ENCODE measurements around the gene STXBP3. TPM values are rescaled to one million over a fixed set of nuclear protein-coding genes. Genes with fewer than 3 reads are reported as not detected.
A peak's percentile ranks its signal among the peaks of the same experiment; 100 is the strongest.

STXBP3 gene
- total and polyA plus RNA-seq, 2 of the 4 experiments (the other 2 are of a cell fraction) = 19.1 to 19.7 TPM

- H2AFZ ChIP-seq (replicated peaks; ENCODE audit: low read length, poor library complexity) = peak overlapping the region; percentile 18
Measured at GRCh38 chr1:108814343-108815125, 68.1 kb downstream of the STXBP3 start.

More at GRCh38 chr1:108814343-108815125, 68.1 kb downstream of the STXBP3 start:
- ATAC-seq (ENCODE audit: low read depth) (no peak), DNase-seq (peak; percentile 38)
- Histone ChIP-seq H3K4ac (ENCODE audit: low read depth, low read length) (peak overlapping the region; percentile 18; the same call in 1 of the 2 replicates), H4K5ac (ENCODE audit: low read depth, low read length) (no peak overlapping the region), H3K4me2 (ENCODE audit: low read depth, low read length) (peak overlapping the region; percentile 10; the same call in 1 of the 2 replicates), H2BK20ac (ENCODE audit: low read depth, low read length) (no peak overlapping the region), H3K79me1 (ENCODE audit: low read depth in 1 of 2, low read length in 2 of 2) (no peaks in the 10 kb centered on the region), H4K91ac (ENCODE audit: insufficient read depth, low read depth, low read length) (no peak overlapping the region), H3K56ac (ENCODE audit: extremely low read depth, insufficient read depth, low read length) (no peak overlapping the region), H4K20me1 (ENCODE audit: insufficient read depth, low read length) (no peaks in the 10 kb centered on the region), H3K14ac (replicated peaks; ENCODE audit: low read depth, low read length) (no peak overlapping the region), H3K27ac (ENCODE audit: insufficient read depth, low read length) (peak overlapping the region; percentile 28; the same call in 1 of the 2 replicates), H3K9ac (ENCODE audit: low read depth, low read length) (no peak overlapping the region), H2AK5ac (ENCODE audit: low read depth, low read length) (peak overlapping the region; percentile 13; the same call in 1 of the 2 replicates), H3K9me1 (ENCODE audit: insufficient read depth, low read length) (peaks cover 3% of the 10 kb centered on the region; the same call in 1 of the 2 replicates), H3K4me3 (ENCODE audit: insufficient read depth, low read depth, low read length) (no peak overlapping the region), H3K9me3 (ENCODE audit: control insufficient read depth, insufficient read depth, low read length) (no peaks in the 10 kb centered on the region), H2AK9ac (replicated peaks; ENCODE audit: low read depth, low read length, poor library complexity) (no peak overlapping the region), H3K27me3 (ENCODE audit: control insufficient read depth, insufficient read depth, low read length) (no peaks in the 10 kb centered on the region), H3K4me1 (ENCODE audit: control insufficient read depth, insufficient read depth, low read length) (peaks cover 12% of the 10 kb centered on the region), H2BK15ac (ENCODE audit: low read depth, low read length) (peak overlapping the region; percentile 51; the same call in 1 of the 3 replicates), H3K23ac (ENCODE audit: low read depth, low read length) (no peak overlapping the region), H2BK5ac (ENCODE audit: low read depth, low read length, poor library complexity, severe bottlenecking) (no peak overlapping the region), H3K18ac (ENCODE audit: low read depth, low read length) (peak overlapping the region; percentile 6), H3K36me3 (ENCODE audit: control insufficient read depth, insufficient read depth, low read length) (peaks cover 7% of the 10 kb centered on the region), H2BK120ac (ENCODE audit: low read depth, low read length) (peak overlapping the region; percentile 16; the same call in 1 of the 2 replicates), H4K8ac (ENCODE audit: low read depth in 2 of 2, low read length in 2 of 2) (peak overlapping the region in 1 of 2 experiments; percentile 54; a peak in 1 of 4 replicates)
- in situ Hi-C loops (cut with MboI; ENCODE audit: low sequenced_read_pairs) (no loop called here), intact Hi-C loops (cut with micrococcal nuclease) (no loop called here), dilution Hi-C loops (cut with HindIII; ENCODE audit: low sequenced_read_pairs, unreplicated experiment) (no loop called here)
- no peak for TF ChIP-seq MXI1 (IDR thresholded peaks at IDR 0.05; ENCODE audit: borderline replicate concordance, low read depth, low read length)
- TF ChIP-seq RCOR1 (IDR thresholded peaks at IDR 0.05; ENCODE audit: insufficient replicate concordance, low read length) = no peak
- TF ChIP-seq MAFK (IDR thresholded peaks at IDR 0.05; ENCODE audit: low read depth, low read length) = no peak
- no peak for TF ChIP-seq CHD1 (IDR thresholded peaks at IDR 0.05; ENCODE audit: low read depth, low read length)
- no peak for TF ChIP-seq BHLHE40 (IDR thresholded peaks at IDR 0.05; ENCODE audit: low read depth, low read length)
- TF ChIP-seq MAZ (IDR thresholded peaks at IDR 0.05; ENCODE audit: borderline replicate concordance, low read depth, low read length) = no peak
- TF ChIP-seq RFX5 (IDR thresholded peaks at IDR 0.05; ENCODE audit: low read depth, low read length) = no peak
- TF ChIP-seq, protein P1, sequence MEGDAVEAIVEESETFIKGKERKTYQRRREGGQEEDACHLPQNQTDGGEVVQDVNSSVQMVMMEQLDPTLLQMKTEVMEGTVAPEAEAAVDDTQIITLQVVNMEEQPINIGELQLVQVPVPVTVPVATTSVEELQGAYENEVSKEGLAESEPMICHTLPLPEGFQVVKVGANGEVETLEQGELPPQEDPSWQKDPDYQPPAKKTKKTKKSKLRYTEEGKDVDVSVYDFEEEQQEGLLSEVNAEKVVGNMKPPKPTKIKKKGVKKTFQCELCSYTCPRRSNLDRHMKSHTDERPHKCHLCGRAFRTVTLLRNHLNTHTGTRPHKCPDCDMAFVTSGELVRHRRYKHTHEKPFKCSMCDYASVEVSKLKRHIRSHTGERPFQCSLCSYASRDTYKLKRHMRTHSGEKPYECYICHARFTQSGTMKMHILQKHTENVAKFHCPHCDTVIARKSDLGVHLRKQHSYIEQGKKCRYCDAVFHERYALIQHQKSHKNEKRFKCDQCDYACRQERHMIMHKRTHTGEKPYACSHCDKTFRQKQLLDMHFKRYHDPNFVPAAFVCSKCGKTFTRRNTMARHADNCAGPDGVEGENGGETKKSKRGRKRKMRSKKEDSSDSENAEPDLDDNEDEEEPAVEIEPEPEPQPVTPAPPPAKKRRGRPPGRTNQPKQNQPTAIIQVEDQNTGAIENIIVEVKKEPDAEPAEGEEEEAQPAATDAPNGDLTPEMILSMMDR (conservative IDR thresholded peaks at IDR 0.05; ENCODE audit: low read depth, low read length) = no peak
- TF ChIP-seq POLR2A (IDR thresholded peaks at IDR 0.05; ENCODE audit: low read depth, low read length) = no peak
- TF ChIP-seq, protein P2, sequence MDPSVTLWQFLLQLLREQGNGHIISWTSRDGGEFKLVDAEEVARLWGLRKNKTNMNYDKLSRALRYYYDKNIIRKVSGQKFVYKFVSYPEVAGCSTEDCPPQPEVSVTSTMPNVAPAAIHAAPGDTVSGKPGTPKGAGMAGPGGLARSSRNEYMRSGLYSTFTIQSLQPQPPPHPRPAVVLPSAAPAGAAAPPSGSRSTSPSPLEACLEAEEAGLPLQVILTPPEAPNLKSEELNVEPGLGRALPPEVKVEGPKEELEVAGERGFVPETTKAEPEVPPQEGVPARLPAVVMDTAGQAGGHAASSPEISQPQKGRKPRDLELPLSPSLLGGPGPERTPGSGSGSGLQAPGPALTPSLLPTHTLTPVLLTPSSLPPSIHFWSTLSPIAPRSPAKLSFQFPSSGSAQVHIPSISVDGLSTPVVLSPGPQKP (IDR thresholded peaks at IDR 0.05; ENCODE audit: borderline replicate concordance, low read depth, low read length) = no peak
- POLR2A ChIA-PET (ENCODE audit: unreplicated experiment) = no interaction called here
- BruUV-seq (replicated peaks) = no TSS peak
- CTCF ChIA-PET = interaction anchor here (1.5 kb wide), 1 partner anchor 14 kb away, joined by 5 read pairs; no protein-coding TSS in a partner anchor
- no CpG with 5 or more reads among the region's 4 CpGs for WGBS, 2 experiments (ENCODE audit: extremely low coverage in 2 of 2, insufficient read length in 1 of 2)

Data from IMR-90 (cell line).